HEK293 (cell line): ENCODE data around the gene COX7B2.

Experiments
- CTCF ChIP-seq: fragments of 450-650 bp; formaldehyde crosslinking; IDR thresholded peaks from 2 replicates; pipeline ENCODE4 v1.5.1; 2016; ENCODE audit warnings: missing biosample characterization, missing genetic modification characterization
- ZNF174 ChIP-seq: fragments of 450-650 bp; formaldehyde crosslinking; IDR thresholded peaks from 2 replicates; pipeline ENCODE4 v1.5.0; 2017; ENCODE audit warnings: missing biosample characterization, mild to moderate bottlenecking, missing genetic modification characterization
- ZNF274 ChIP-seq, 2 experiments: fragments of 200-500 bp in 1 of 2; fragments of 450-650 bp in 1 of 2; sonication (Bioruptor generic) in 1 of 2; formaldehyde crosslinking in 1 of 2; IDR thresholded peaks; 2 replicates each; pipeline versions ENCODE4 v1.5.1 to v1.6.1; 2014 to 2016; ENCODE audit warnings: borderline replicate concordance in 1 of 2, inconsistent platforms in 1 of 2, low read length in 1 of 2, missing biosample characterization in 1 of 2, missing genetic modification characterization in 1 of 2

GRCh38 chr4:46945062-46945461, 36.0 kb upstream of the COX7B2 start:
- TF ChIP-seq CTCF (tag by site-specific recombination) (no peak), ZNF174 (tag by site-specific recombination) (no peak), ZNF274 (IDR thresholded peaks at IDR 0.05; ENCODE audit: low read length) (no peak), ZNF274 (tag by site-specific recombination; IDR thresholded peaks at IDR 0.05; ENCODE audit: borderline replicate concordance) (no peak)
